GM23248 (cell line): ENCODE data around the gene LRMDA. TPM values are rescaled to one million over a fixed set of nuclear protein-coding genes. Genes with fewer than 3 reads are reported as not detected.

Experiments
- DNase-seq: peaks from one replicate; pipeline ENCODE4 v3.0.0-alpha.2; 2015
- H2AFZ ChIP-seq: fragments of 200-600 bp; sonication (generic); 2 replicates; pipeline ENCODE4 v1.6.1; 2016; ENCODE audit warnings: antibody characterized with exemption
- H3F3A ChIP-seq: fragments of 200-600 bp; sonication (generic); 2 replicates; pipeline ENCODE4 v1.6.1; 2016; ENCODE audit warnings: mild to moderate bottlenecking, antibody characterized with exemption, mixed run types; ENCODE audit not compliant: insufficient read depth
- H3K27ac ChIP-seq: fragments of 200-600 bp; sonication (generic); 2 replicates; pipeline ENCODE4 v1.5.1; 2016; ENCODE audit warnings: mild to moderate bottlenecking
- H3K27me3 ChIP-seq: fragments of 200-600 bp; sonication (generic); replicated peaks from 2 replicates; pipeline ENCODE4 v1.6.1; 2016; ENCODE audit warnings: mild to moderate bottlenecking; ENCODE audit not compliant: insufficient read depth
- H3K36me3 ChIP-seq: fragments of 200-600 bp; sonication (generic); 2 replicates; pipeline ENCODE4 v1.6.1; 2016; ENCODE audit warnings: low read depth, mild to moderate bottlenecking
- H3K4me1 ChIP-seq: fragments of 200-600 bp; sonication (generic); 2 replicates; pipeline ENCODE4 v1.6.1; 2016; ENCODE audit warnings: mild to moderate bottlenecking; ENCODE audit not compliant: insufficient read depth
- H3K4me2 ChIP-seq: fragments of 200-600 bp; sonication (generic); one replicate; pipeline ENCODE4 v1.6.1; 2016; ENCODE audit warnings: mild to moderate bottlenecking; ENCODE audit not compliant: unreplicated experiment
- H3K4me3 ChIP-seq: fragments of 200-600 bp; sonication (generic); 2 replicates; pipeline ENCODE4 v1.5.1; 2016; ENCODE audit warnings: mild to moderate bottlenecking
- H3K79me2 ChIP-seq: fragments of 200-600 bp; sonication (generic); 2 replicates; pipeline ENCODE4 v1.6.1; 2016; ENCODE audit warnings: mild to moderate bottlenecking; ENCODE audit not compliant: insufficient read depth
- H3K9ac ChIP-seq: fragments of 200-600 bp; sonication (generic); 2 replicates; pipeline ENCODE4 v1.6.1; 2016; ENCODE audit warnings: mild to moderate bottlenecking
- H3K9me2 ChIP-seq: fragments of 200-600 bp; sonication (generic); 2 replicates; pipeline ENCODE4 v1.6.1; 2016; ENCODE audit warnings: mixed run types, mild to moderate bottlenecking, moderate library complexity; ENCODE audit not compliant: insufficient read depth
- H3K9me3 ChIP-seq: fragments of 200-600 bp; sonication (generic); one replicate; pipeline ENCODE4 v1.6.1; 2017; ENCODE audit warnings: low read depth
- H4K20me1 ChIP-seq: fragments of 200-600 bp; sonication (generic); 2 replicates; pipeline ENCODE4 v1.6.0; 2016; ENCODE audit not compliant: insufficient read depth
- EZH2 ChIP-seq: fragments of 200-600 bp; sonication (generic); IDR thresholded peaks from 2 replicates; pipeline ENCODE4 v1.6.1; 2018; ENCODE audit warnings: antibody characterized with exemption, mild to moderate bottlenecking; ENCODE audit not compliant: insufficient read depth, poor library complexity, severe bottlenecking
- EZH2phosphoT487 ChIP-seq: fragments of 200-600 bp; sonication (generic); IDR thresholded peaks from 2 replicates; pipeline ENCODE4 v1.6.1; 2018; ENCODE audit warnings: antibody characterized with exemption, moderate library complexity, mild to moderate bottlenecking, low read depth; ENCODE audit not compliant: insufficient read depth
- WGBS, 2 experiments: methylation state at CpG; one replicate each; pipeline ENCODE4 v1.1.6; 2015 to 2017; ENCODE audit warnings: low lambda C conversion rate in 2 of 2, low coverage in 1 of 2; ENCODE audit errors: missing lambda C conversion rate in 2 of 2; 5-methylcytosine and 5-hydroxymethylcytosine counted together
- in situ Hi-C: fragments of 300-500 bp; cut with MboI; formaldehyde crosslinking; loops from 2 replicates; pipeline ENCODE4 v1.15.0; 2020
- polyA plus RNA-seq: library from polyadenylated mRNA; unstranded; fragments of >200 nt; fragmentation: Nextera tagmentation; extraction: Ambion mirVana; gene quantifications from 2 replicates; pipeline ENCODE4 v1.2.1, GENCODE V29; 2016
- total RNA-seq: library from RNA; depleted of rRNA; stranded (reverse); fragments of >200 nt; shearing (Covaris generic); gene quantifications from 2 replicates; pipeline ENCODE4 v1.2.3, GENCODE V29; 2014

LRMDA gene
- total and polyA plus RNA-seq, 2 experiments from 2014 or later = 2.6 TPM; not detected in 1

GRCh38 chr10:75852851-75853484 is 421.5 kb downstream of the LRMDA start:
- in situ Hi-C loops = no loop called here
- WGBS, 2 experiments = 76% methylated on average over 3 of the region's 3 CpGs

DNA sequence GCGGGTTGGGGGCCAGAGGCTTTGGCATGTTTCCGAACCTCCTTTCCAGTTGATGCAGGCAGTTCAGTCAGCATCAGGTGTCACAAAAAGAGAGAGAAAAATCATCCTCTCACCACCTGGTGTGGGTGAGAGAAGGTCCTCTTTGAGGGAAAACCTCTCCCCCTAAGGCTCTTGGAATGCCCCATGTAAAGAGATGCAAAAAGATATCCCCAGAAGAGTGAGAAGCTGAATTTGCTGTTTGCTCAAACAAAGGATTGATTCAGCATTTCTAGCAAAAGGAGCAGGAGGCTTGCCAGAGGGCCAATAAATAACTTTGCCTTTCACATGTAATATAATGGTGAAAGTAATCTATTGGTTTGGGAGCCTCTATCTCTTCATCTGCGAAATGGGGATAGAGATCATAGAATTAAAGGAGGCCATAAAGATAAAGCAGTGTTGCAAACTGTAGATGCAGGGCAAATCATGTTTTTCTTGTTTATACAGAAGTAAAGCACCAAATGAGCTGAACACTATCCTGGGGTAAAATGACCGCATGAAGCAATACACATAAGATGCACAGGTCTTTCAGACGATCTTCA is 425.9 kb downstream of the LRMDA start:
- H3K27ac ChIP-seq = no peak overlapping the region
- H3K27me3 ChIP-seq = no peaks in the 10 kb centered on the region; the same call in 1 of the 2 replicates
- no peaks in the 10 kb centered on the region for H3K79me2 ChIP-seq
- H3K4me1 ChIP-seq = no peaks in the 10 kb centered on the region
- H3K36me3 ChIP-seq = no peaks in the 10 kb centered on the region
- H3F3A ChIP-seq = no peaks in the 10 kb centered on the region
- no peak for TF ChIP-seq EZH2
- TF ChIP-seq EZH2phosphoT487 = no peak
- DNase-seq = no peak
- no peaks in the 10 kb centered on the region for H4K20me1 ChIP-seq
- H3K9me3 ChIP-seq = no peaks in the 10 kb centered on the region
- H3K4me2 ChIP-seq = no peak overlapping the region
- H3K9me2 ChIP-seq = no peaks in the 10 kb centered on the region
- H3K9ac ChIP-seq = no peak overlapping the region
- H3K4me3 ChIP-seq = no peak overlapping the region
- 77 to 84% methylated on average over 5 of the region's 5 CpGs for WGBS, 2 experiments
- in situ Hi-C loops = no loop called here
- no peak overlapping the region for H2AFZ ChIP-seq

More at GRCh38 chr10:75852851-75853484, 421.5 kb downstream of the LRMDA start:
- Histone ChIP-seq H2AFZ (no peak overlapping the region), H3K27me3 (no peaks in the 10 kb centered on the region; the same call in 1 of the 2 replicates), H3K9me2 (no peaks in the 10 kb centered on the region), H3K4me2 (no peak overlapping the region), H4K20me1 (no peaks in the 10 kb centered on the region), H3K4me3 (no peak overlapping the region), H3K79me2 (no peaks in the 10 kb centered on the region), H3K9ac (no peak overlapping the region), H3K36me3 (no peaks in the 10 kb centered on the region), H3K4me1 (no peaks in the 10 kb centered on the region), H3F3A (no peaks in the 10 kb centered on the region), H3K27ac (no peak overlapping the region), H3K9me3 (no peaks in the 10 kb centered on the region)
- DNase-seq = peak; percentile 17
- no peak for TF ChIP-seq EZH2
- TF ChIP-seq EZH2phosphoT487 = no peak

GRCh38 chr10:75857896-75858295 is 426.5 kb downstream of the LRMDA start:
- H3K4me2 ChIP-seq = no peak overlapping the region
- in situ Hi-C loops = no loop called here
- H3K27ac ChIP-seq = no peak overlapping the region
- TF ChIP-seq EZH2phosphoT487 (no peak), EZH2 (no peak)
- H3F3A ChIP-seq = no peaks in the 10 kb centered on the region
- no peaks in the 10 kb centered on the region for H3K9me3 ChIP-seq
- no peaks in the 10 kb centered on the region for H3K4me1 ChIP-seq
- no peaks in the 10 kb centered on the region for H3K79me2 ChIP-seq
- no peaks in the 10 kb centered on the region for H4K20me1 ChIP-seq
- H3K9ac ChIP-seq = no peak overlapping the region
- H2AFZ ChIP-seq = no peak overlapping the region
- H3K27me3 ChIP-seq = no peaks in the 10 kb centered on the region; the same call in 1 of the 2 replicates
- no peak for DNase-seq
- 64 to 72% methylated on average over 4 of the region's 4 CpGs for WGBS, 2 experiments
- H3K4me3 ChIP-seq = no peak overlapping the region
- no peaks in the 10 kb centered on the region for H3K36me3 ChIP-seq
- no peaks in the 10 kb centered on the region for H3K9me2 ChIP-seq

DNA sequence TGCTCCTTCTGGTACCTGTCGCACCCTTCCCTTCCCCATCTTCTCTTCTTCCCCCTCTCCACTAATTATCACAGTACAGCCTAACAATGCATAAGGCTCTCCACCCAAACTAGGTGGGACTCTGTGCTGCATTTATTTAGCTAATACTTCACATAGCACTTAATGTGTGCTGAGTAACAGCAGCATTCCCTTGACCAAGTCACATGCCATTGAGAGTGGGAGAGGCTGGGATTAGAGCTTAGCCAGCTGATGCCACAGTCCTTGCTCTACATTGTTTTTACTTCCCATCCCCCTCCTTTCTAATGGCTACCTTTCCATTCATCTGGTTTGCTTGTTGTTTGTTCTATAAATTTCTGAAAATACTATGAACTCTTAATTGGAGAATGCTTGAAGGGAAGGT is 426.9 kb downstream of the LRMDA start:
- no peaks in the 10 kb centered on the region; the same call in 1 of the 2 replicates for H3K27me3 ChIP-seq
- H3K79me2 ChIP-seq = no peaks in the 10 kb centered on the region
- DNase-seq = no peak
- TF ChIP-seq EZH2 (no peak), EZH2phosphoT487 (no peak)
- no peak overlapping the region for H3K27ac ChIP-seq
- H3K4me1 ChIP-seq = no peaks in the 10 kb centered on the region
- no peaks in the 10 kb centered on the region for H3K9me2 ChIP-seq
- no peaks in the 10 kb centered on the region for H3F3A ChIP-seq
- H4K20me1 ChIP-seq = no peaks in the 10 kb centered on the region
- no peaks in the 10 kb centered on the region for H3K36me3 ChIP-seq
- in situ Hi-C loops = no loop called here
- H3K4me3 ChIP-seq = no peak overlapping the region
- H3K4me2 ChIP-seq = no peak overlapping the region
- no peak overlapping the region for H3K9ac ChIP-seq
- 84 to 86% methylated on average over 1 of the region's 1 CpG for WGBS, 2 experiments
- no peaks in the 10 kb centered on the region for H3K9me3 ChIP-seq
- H2AFZ ChIP-seq = no peak overlapping the region
